Coronary artery (tissue), 2 donors: ENCODE results near the gene MYO5C.

Experiments
- DNase-seq: peaks from one replicate; pipeline ENCODE4 v3.0.0-alpha.2; 2017; ENCODE audit warnings: low spot score
- H3K27ac ChIP-seq, 2 donors: fragments of 200-600 bp; sonication (generic); one replicate each; pipeline ENCODE4 v1.5.1; 2016 to 2019
- H3K4me3 ChIP-seq: fragments of 200-600 bp; sonication (generic); 2 replicates; pipeline ENCODE4 v1.5.1; 2016; ENCODE audit warnings: mild to moderate bottlenecking, moderate library complexity
- CTCF ChIP-seq: fragments of 200-600 bp; sonication (generic); IDR thresholded peaks from one replicate; pipeline ENCODE4 v1.5.1; 2019; ENCODE audit warnings: antibody characterized with exemption

MYO5C gene

DNA sequence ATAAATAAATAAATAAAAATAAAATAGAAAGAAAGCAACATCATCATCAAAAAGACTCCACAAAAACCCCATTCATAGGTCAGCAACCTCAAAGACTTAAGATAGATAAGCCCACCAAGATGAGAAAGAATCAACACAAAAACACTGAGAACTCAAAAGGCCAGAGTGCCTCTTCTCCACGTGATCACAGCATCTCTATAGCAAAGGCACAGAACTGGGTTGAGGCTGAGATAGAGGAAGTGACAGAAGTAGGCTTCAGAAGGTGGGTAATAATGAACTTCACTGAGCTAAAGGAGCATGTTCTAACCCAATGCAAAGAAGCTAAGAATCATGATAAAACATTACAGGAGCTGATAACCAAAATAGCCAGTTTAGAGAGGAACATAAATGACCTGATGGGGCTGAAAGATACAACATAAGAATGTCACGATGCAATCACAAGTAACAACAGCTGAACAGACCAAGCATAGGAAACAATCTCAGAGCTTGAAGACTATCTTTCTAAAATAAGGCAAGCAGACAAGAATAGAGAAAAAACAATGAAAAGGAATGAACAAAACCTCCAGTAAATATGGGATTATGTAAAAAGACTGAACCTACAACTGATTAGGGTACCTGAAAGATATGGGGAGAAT lies 130.9 kb downstream of the MYO5C start:
- no peak for DNase-seq
- no peak overlapping the region for H3K4me3 ChIP-seq
- no peak overlapping the region for H3K27ac ChIP-seq
- no peak for TF ChIP-seq CTCF

DNA sequence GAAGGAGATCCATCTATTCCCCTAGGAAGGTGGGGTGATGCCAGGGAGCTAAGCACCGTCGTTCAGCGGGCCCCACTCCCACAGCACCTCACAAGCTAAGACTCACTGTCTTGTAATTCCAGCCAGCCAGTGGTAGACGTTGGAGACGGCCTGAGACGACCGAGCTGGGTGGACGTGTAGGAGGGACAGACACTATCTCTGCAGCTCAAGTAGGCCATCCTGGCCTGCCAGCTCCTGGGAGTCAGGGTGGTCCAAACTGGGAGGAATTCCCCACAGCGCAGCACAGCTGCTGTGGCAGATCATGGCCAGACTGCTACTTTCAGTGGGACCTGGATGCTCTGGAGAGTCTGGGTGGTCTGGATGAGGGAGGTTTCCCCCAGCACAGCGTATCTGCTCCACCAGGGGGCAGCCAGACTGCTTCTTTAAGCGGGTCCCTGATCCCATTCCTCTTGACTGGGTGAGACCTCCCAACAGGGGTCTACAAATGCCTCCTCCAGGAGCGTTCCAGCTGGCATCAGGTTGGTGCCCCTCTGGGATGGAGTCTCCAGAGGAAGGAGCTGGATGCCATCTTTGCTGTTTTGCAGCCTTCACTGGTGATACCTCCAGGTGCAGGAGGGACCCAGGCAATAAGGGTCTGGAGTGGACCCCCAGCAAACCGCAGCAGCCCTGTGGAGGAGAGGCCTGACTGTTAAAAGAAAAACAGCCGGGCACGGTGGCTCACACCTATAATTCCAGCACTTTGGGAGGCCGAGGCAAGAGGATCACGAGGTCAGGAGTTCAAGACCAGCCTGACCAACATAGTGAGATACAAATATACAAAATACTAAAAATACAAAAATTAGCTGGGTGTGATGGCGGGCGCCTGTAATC lies 132.0 kb downstream of the MYO5C start:
- TF ChIP-seq CTCF, result no peak
- DNase-seq, result no peak
- Histone ChIP-seq H3K27ac (no peak overlapping the region), H3K4me3 (no peak overlapping the region)

GRCh38 chr15:52162876-52163275 lies 132.7 kb downstream of the MYO5C start:
- Histone ChIP-seq H3K4me3 (no peak overlapping the region), H3K27ac (no peak overlapping the region)
- DNase-seq, result no peak
- no peak for TF ChIP-seq CTCF

- no peak for TF ChIP-seq CTCF
- no peak overlapping the region for H3K4me3 ChIP-seq
- H3K27ac ChIP-seq, result no peak overlapping the region
- DNase-seq, result no peak
Measured at GRCh38 chr15:52162260-52162659, 133.3 kb downstream of the MYO5C start.

DNA sequence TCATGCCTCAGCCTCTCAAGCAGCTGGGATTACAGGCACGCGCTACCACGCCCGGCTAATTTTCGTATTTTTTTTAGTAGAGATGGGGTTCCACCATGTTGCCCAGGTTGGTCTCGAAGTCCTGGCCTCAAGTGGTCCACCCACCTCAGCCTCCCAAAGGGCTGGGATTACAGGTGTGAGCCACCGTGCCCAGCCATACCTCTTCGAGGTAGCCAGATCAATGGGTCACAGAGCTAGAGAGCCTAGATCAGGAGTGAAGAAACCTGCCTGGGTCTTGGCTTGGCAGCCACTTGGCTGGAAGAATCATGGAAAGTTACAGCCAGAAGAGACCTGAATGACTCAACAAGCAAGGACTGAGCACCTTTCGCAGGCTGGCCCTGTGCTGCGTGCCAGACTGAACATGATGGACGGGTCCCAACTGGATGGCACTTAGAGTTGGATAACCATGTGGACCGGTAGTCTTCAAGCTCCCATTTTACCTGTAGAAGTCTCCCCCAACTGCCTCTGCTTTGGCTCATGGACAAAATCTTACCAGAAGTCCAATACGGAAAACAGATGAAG lies 134.1 kb downstream of the MYO5C start:
- Histone ChIP-seq H3K27ac (no peak overlapping the region), H3K4me3 (no peak overlapping the region)
- TF ChIP-seq CTCF, result no peak
- no peak for DNase-seq

- TF ChIP-seq CTCF, result no peak
- Histone ChIP-seq H3K4me3 (no peak overlapping the region), H3K27ac (no peak overlapping the region)
- DNase-seq, result no peak
Measured at GRCh38 chr15:52159645-52160044, 136.0 kb downstream of the MYO5C start.
